Panc1 (cell line): ENCODE data around the gene SLC4A5. TPM values are rescaled to one million over a fixed set of nuclear protein-coding genes. Genes with fewer than 3 reads are reported as not detected.
A peak's percentile ranks its signal among the peaks of the same experiment; 100 is the strongest.

Experiments used
- ATAC-seq: fragments of 200-7000 bp; cut with Tn5 transposase; 2 replicates; pipeline ENCODE4 v1.9.1; 2020; ENCODE audit warnings: mild to moderate bottlenecking, moderate library complexity
- BruUV-seq: library from RNA; stranded (reverse); fragments of 400-500 nt; replicated peaks from 2 replicates; lab custom pipeline; 2021; lab: Mats Ljungman, UMichigan
- CTCF ChIA-PET: fragments of 300-600 bp; sonication (Branson Sonifier 250); formaldehyde crosslinking; loops from one replicate; lab custom pipeline; 2022; ENCODE audit warnings: antibody characterized with exemption; lab: Charles Lee
- POLR2A ChIA-PET: fragments of 300-600 bp; sonication (Branson Sonifier 250); formaldehyde crosslinking; loops from one replicate; lab custom pipeline; 2022; ENCODE audit warnings: antibody characterized with exemption; lab: Charles Lee
- DNase-seq: peaks from one replicate; pipeline ENCODE4 v3.0.0-alpha.2; 2010; ENCODE audit warnings: low read depth, low spot score
- H3K27ac ChIP-seq: 2 replicates; pipeline ENCODE4 v1.5.1; 2011; ENCODE audit warnings: mild to moderate bottlenecking, low read length, inconsistent platforms
- H3K27me3 ChIP-seq: fragments of 200-500 bp; sonication (Bioruptor generic); 2 replicates; pipeline ENCODE4 v1.6.0; 2014; ENCODE audit warnings: low read length, inconsistent platforms; ENCODE audit not compliant: control insufficient read depth, insufficient read depth
- H3K36me3 ChIP-seq: fragments of 200-500 bp; sonication (Bioruptor generic); 2 replicates; pipeline ENCODE4 v1.5.1; 2014; ENCODE audit warnings: inconsistent platforms, mild to moderate bottlenecking, low read length, moderate library complexity; ENCODE audit not compliant: control insufficient read depth, insufficient read depth
- H3K4me1 ChIP-seq: 2 replicates; pipeline ENCODE4 v1.5.1; 2011; ENCODE audit warnings: inconsistent platforms, mild to moderate bottlenecking, low read length, moderate library complexity; ENCODE audit not compliant: control insufficient read depth, insufficient read depth
- H3K4me3 ChIP-seq, 2 experiments: 2 replicates each; pipeline ENCODE4 v1.5.1; 2011 to 2012; ENCODE audit warnings: low read depth in 2 of 2, low read length in 2 of 2, mild to moderate bottlenecking in 2 of 2, inconsistent platforms in 1 of 2, moderate library complexity in 1 of 2
- H3K9me3 ChIP-seq: fragments of 200-500 bp; sonication (Bioruptor generic); 2 replicates; pipeline ENCODE4 v1.5.1; 2014; ENCODE audit warnings: low read depth, mild to moderate bottlenecking, inconsistent platforms, low read length, moderate library complexity; ENCODE audit not compliant: control insufficient read depth, insufficient read depth
- CTCF ChIP-seq: fragments of 450-650 bp; IDR thresholded peaks from 2 replicates; pipeline ENCODE4 v1.5.1; 2017; ENCODE audit warnings: mild to moderate bottlenecking
- POLR2AphosphoS5 ChIP-seq: IDR thresholded peaks from 2 replicates; pipeline ENCODE4 v1.6.1; 2012; ENCODE audit warnings: mild to moderate bottlenecking, low read depth, low read length, moderate library complexity
- REST ChIP-seq, 2 experiments: IDR thresholded peaks; 2 replicates each; pipeline ENCODE4 v1.6.1; 2011 to 2012; ENCODE audit warnings: low read depth in 2 of 2, control low read depth in 1 of 2, low read length in 1 of 2, mild to moderate bottlenecking in 1 of 2, moderate library complexity in 1 of 2; ENCODE audit not compliant: insufficient read depth in 1 of 2
- SIN3A ChIP-seq: IDR thresholded peaks from 2 replicates; pipeline ENCODE4 v1.6.1; 2012; ENCODE audit warnings: low read depth, mild to moderate bottlenecking, low read length, moderate library complexity, borderline replicate concordance; ENCODE audit not compliant: insufficient read depth
- TCF7L2 ChIP-seq: IDR thresholded peaks from 2 replicates; pipeline ENCODE4 v1.6.1; 2011; ENCODE audit warnings: mild to moderate bottlenecking, low read depth, low read length, inconsistent platforms
- in situ Hi-C: cut with HindIII; loops from 2 replicates; pipeline ENCODE4 v1.10.0; 2016; ENCODE audit warnings: low sequenced_read_pairs, low pct_unique_long_range_greater_than_20kb
- intact Hi-C: fragments of 100-400 bp; cut with micrococcal nuclease; formaldehyde crosslinking; loops from one replicate; pipeline ENCODE4 v1.10.0; 2022; ENCODE audit not compliant: unreplicated experiment
- total RNA-seq: library from RNA; stranded (reverse); gene quantifications from one replicate; pipeline ENCODE4 v1.2.1, GENCODE V29; 2021; ENCODE audit not compliant: unreplicated experiment

The SLC4A5 gene
- total RNA-seq, 1 experiment from 2014 or later, result 1.2 TPM

GRCh38 chr2:74366036-74366435, 22.8 kb upstream of the SLC4A5 start:
- in situ Hi-C loops, result no loop called here
- H3K36me3 ChIP-seq, result peaks cover 20% of the 10 kb centered on the region; the same call in 1 of the 2 replicates

More at GRCh38 chr2:74366036-74366435, 22.8 kb upstream of the SLC4A5 start:
- ChIA-PET CTCF (no interaction called here), POLR2A (no interaction called here)
- Histone ChIP-seq H3K4me3 (no peak overlapping the region), H3K27ac (no peak overlapping the region), H3K4me1 (no peaks in the 10 kb centered on the region), H3K9me3 (no peaks in the 10 kb centered on the region), H3K27me3 (no peaks in the 10 kb centered on the region)
- TF ChIP-seq TCF7L2 (no peak), REST (IDR thresholded peaks at IDR 0.05; ENCODE audit: insufficient read depth in 1 of 2, low read depth in 2 of 2, low read length in 1 of 2) (no peak), CTCF (no peak), SIN3A (no peak), POLR2AphosphoS5 (no peak)
- TSS peak; percentile 76 for BruUV-seq
- ATAC-seq (no peak), DNase-seq (no peak)
- intact Hi-C loops, result no loop called here
